SK-N-SH treated with all-trans-retinoic acid at 6 μM for 48 hours (cell line): ENCODE data around the gene DMRTC2.
A peak's percentile ranks its signal among the peaks of the same experiment; 100 is the strongest.

Experiments
- ARNTL ChIP-seq: fragments of 450-650 bp; formaldehyde crosslinking; IDR thresholded peaks from 2 replicates; pipeline ENCODE4 v1.5.0; 2020; ENCODE audit warnings: low read depth, mild to moderate bottlenecking, moderate library complexity, borderline replicate concordance
- CSDC2 ChIP-seq: fragments of 250-450 bp; sonication (Bioruptor Pico); IDR thresholded peaks from 2 replicates; pipeline ENCODE4 v1.5.0; 2020; ENCODE audit warnings: mild to moderate bottlenecking, moderate library complexity
- ESRRG ChIP-seq: fragments of 250-450 bp; sonication (Bioruptor Pico); IDR thresholded peaks from 2 replicates; pipeline ENCODE4 v1.6.1; 2021; ENCODE audit warnings: mild to moderate bottlenecking
- POU6F1 ChIP-seq: fragments of 250-450 bp; sonication (Bioruptor Pico); IDR thresholded peaks from 2 replicates; pipeline ENCODE4 v1.8.0; 2021; ENCODE audit warnings: low read depth, mild to moderate bottlenecking, moderate library complexity, borderline replicate concordance
- RARB ChIP-seq: fragments of 250-450 bp; sonication (Bioruptor Pico); IDR thresholded peaks from 2 replicates; pipeline ENCODE4 v1.8.0; 2021; ENCODE audit warnings: mild to moderate bottlenecking, moderate library complexity
- TOX ChIP-seq: fragments of 250-450 bp; sonication (Bioruptor Pico); IDR thresholded peaks from 2 replicates; pipeline ENCODE4 v1.8.0; 2021; ENCODE audit warnings: mild to moderate bottlenecking, moderate library complexity, borderline replicate concordance
- ZFP3 ChIP-seq: fragments of 250-450 bp; sonication (Bioruptor Pico); IDR thresholded peaks from 2 replicates; pipeline ENCODE4 v1.5.0; 2020; ENCODE audit warnings: mild to moderate bottlenecking, moderate library complexity
- ZFP30 ChIP-seq: fragments of 450-650 bp; formaldehyde crosslinking; IDR thresholded peaks from 2 replicates; pipeline ENCODE4 v1.5.0; 2022; ENCODE audit warnings: mild to moderate bottlenecking, moderate library complexity
- TF ChIP-seq, protein P1 (sequence below): fragments of 250-450 bp; sonication (Bioruptor Pico); IDR thresholded peaks from 2 replicates; pipeline ENCODE4 v1.8.0; 2020; ENCODE audit warnings: mild to moderate bottlenecking, moderate library complexity, borderline replicate concordance

DNA sequence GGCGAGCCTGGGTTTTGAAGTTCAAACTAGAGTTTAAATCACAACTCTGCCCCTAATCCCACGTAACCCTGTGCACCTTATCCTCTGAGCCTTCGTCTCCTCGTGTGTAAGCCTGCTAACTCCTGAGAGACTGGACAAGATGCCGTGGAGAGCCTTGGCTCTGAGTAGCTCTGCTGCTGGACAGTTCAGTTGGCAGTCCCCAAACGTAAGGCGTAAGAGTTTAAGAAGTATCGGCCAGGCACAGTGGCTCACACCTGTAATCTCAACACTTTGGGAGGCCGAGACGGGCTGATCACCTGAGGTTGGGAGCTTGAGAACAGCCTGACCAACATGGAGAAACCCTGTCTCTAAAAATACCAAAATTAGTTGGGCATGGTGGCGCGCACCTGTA, 27.5 kb downstream of the DMRTC2 start:
- no peak for TF ChIP-seq CSDC2 (CRISPR knock-in tag)
- TF ChIP-seq, protein P1, sequence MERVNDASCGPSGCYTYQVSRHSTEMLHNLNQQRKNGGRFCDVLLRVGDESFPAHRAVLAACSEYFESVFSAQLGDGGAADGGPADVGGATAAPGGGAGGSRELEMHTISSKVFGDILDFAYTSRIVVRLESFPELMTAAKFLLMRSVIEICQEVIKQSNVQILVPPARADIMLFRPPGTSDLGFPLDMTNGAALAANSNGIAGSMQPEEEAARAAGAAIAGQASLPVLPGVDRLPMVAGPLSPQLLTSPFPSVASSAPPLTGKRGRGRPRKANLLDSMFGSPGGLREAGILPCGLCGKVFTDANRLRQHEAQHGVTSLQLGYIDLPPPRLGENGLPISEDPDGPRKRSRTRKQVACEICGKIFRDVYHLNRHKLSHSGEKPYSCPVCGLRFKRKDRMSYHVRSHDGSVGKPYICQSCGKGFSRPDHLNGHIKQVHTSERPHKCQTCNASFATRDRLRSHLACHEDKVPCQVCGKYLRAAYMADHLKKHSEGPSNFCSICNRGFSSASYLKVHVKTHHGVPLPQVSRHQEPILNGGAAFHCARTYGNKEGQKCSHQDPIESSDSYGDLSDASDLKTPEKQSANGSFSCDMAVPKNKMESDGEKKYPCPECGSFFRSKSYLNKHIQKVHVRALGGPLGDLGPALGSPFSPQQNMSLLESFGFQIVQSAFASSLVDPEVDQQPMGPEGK (CRISPR knock-in tag), result 0 out of 2 replicates have a peak, but pooled peaks have one; percentile 8
- no peak for TF ChIP-seq ARNTL (CRISPR knock-in tag)
- peak; percentile 95 for TF ChIP-seq ZFP3
- no peak for TF ChIP-seq POU6F1 (CRISPR knock-in tag)
- no peak for TF ChIP-seq TOX (CRISPR knock-in tag)
- no peak for TF ChIP-seq RARB (CRISPR knock-in tag)
- TF ChIP-seq ZFP30 (CRISPR knock-in tag), result no peak
- TF ChIP-seq ESRRG (CRISPR knock-in tag), result no peak
